ENCODE data around the gene CTIF.

Gene CTIF

DNA sequence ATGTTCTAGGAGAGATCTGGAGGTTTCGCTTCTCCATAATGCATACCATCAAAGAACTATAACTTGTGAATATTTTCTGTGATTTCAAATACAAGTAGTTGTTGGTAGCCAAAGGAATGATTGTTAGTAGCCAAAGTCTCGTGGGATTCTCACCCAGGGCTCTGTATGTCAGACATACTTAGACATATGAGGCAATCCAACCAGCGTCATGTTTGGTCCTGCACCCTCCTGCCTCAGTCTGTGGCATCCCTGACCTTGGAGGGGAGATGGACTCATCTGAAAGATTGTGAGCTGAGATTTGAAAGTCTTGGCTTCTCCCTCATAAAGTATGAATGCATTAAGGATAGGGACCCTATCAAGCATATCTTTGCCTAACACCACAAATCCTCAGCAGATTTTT is 81.2 kb downstream of the CTIF start:
- DNase-seq, result no peak
- no peak overlapping the region for H3K4ac ChIP-seq (ENCODE audit: low read depth in 1 of 2, low read length in 2 of 2)
- H2BK15ac ChIP-seq (ENCODE audit: low read depth, poor library complexity, severe bottlenecking), result no peak overlapping the region
- H2BK12ac ChIP-seq (ENCODE audit: low read length in 2 of 2), result no peak overlapping the region
- H3K18ac ChIP-seq (ENCODE audit: low read depth in 1 of 2, low read length in 2 of 2), result no peak overlapping the region
- no peak overlapping the region for H3K27ac ChIP-seq (ENCODE audit: low read length, poor library complexity, severe bottlenecking)
- H2BK5ac ChIP-seq (ENCODE audit: low read depth, low read length, poor library complexity, severe bottlenecking), result no peak overlapping the region
- no peaks in the 10 kb centered on the region for H3K9me3 ChIP-seq (ENCODE audit: control insufficient read depth, low read length)
- H3K4me3 ChIP-seq (ENCODE audit: insufficient read depth in 1 of 2, low read depth in 1 of 2, low read length in 2 of 2), result no peak overlapping the region
- no peaks in the 10 kb centered on the region for H3K27me3 ChIP-seq (ENCODE audit: control insufficient read depth in 1 of 2, insufficient read depth in 1 of 2, low read length in 2 of 2)
- H3K4me2 ChIP-seq (ENCODE audit: low read length, poor library complexity, severe bottlenecking), result no peak overlapping the region
- H3K36me3 ChIP-seq (ENCODE audit: control insufficient read depth in 1 of 2, insufficient read depth in 2 of 2, low read depth in 1 of 2, low read length in 2 of 2), result peaks cover 22 to 28% of the 10 kb centered on the region in 2 experiments
- no peak overlapping the region for H4K8ac ChIP-seq (ENCODE audit: low read length)
- no peak overlapping the region for H3K14ac ChIP-seq (ENCODE audit: low read length in 2 of 2)
- peaks cover 31% of the 10 kb centered on the region for H3K79me1 ChIP-seq (replicated peaks; ENCODE audit: low read length, poor library complexity, severe bottlenecking)
- no peak overlapping the region for H3K9ac ChIP-seq (ENCODE audit: low read length)
- H2BK120ac ChIP-seq (ENCODE audit: low read depth, low read length), result no peak overlapping the region
- no peak overlapping the region for H3K23ac ChIP-seq (ENCODE audit: low read length in 2 of 2)
- H2AK5ac ChIP-seq (ENCODE audit: low read length, severe bottlenecking), result peak overlapping the region; percentile 80
- peaks cover 39% of the 10 kb centered on the region for H3K4me1 ChIP-seq (ENCODE audit: control insufficient read depth, insufficient read depth, low read depth, low read length)
- WGBS, result 100% methylated on average over 2 of the region's 3 CpGs
- no peak overlapping the region for H2AFZ ChIP-seq (ENCODE audit: low read depth, low read length)
- H4K91ac ChIP-seq (ENCODE audit: low read length), result no peak overlapping the region

DNA sequence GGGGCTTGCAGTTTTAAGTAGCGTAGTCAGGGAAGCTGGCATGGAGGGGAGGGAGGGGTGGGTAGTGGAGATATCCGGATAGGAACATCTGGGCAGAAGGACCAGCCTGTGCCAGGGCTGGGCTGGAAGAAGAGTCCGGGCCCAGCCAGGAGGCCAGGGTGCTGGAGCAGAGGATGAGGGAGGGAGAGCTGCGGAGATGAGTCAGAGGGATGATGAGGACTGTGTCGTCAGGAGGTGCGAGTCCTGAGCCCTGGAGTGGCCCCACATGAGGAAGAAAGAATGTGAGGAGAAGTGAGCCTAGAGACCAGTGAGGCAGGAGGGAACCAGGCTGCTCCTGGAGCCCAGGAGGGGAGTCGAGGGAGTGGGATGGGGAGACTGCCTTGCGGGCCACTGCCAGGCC is 82.4 kb downstream of the CTIF start:
- WGBS, result 32% methylated on average over 8 of the region's 8 CpGs

GRCh38 chr18:48621815-48622555 is 83.2 kb downstream of the CTIF start:
- Histone ChIP-seq H3K4me2 (ENCODE audit: low read length, poor library complexity, severe bottlenecking) (no peak overlapping the region), H3K18ac (ENCODE audit: low read depth in 1 of 2, low read length in 2 of 2) (peak overlapping the region in 1 of 2 experiments; percentile 43), H3K27me3 (ENCODE audit: control insufficient read depth in 1 of 2, insufficient read depth in 1 of 2, low read length in 2 of 2) (no peaks in the 10 kb centered on the region), H3K79me1 (replicated peaks; ENCODE audit: low read length, poor library complexity, severe bottlenecking) (peaks cover 18% of the 10 kb centered on the region), H3K14ac (ENCODE audit: low read length in 2 of 2) (peak overlapping the region in 1 of 2 experiments; percentile 10), H3K36me3 (ENCODE audit: control insufficient read depth in 1 of 2, insufficient read depth in 2 of 2, low read depth in 1 of 2, low read length in 2 of 2) (peaks cover 12 to 22% of the 10 kb centered on the region in 2 experiments), H2BK12ac (ENCODE audit: low read length in 2 of 2) (peak overlapping the region in 1 of 2 experiments; percentile 34), H3K4ac (ENCODE audit: low read depth in 1 of 2, low read length in 2 of 2) (peak overlapping the region in 1 of 2 experiments; percentile 37), H3K23ac (ENCODE audit: low read length in 2 of 2) (peak overlapping the region in 1 of 2 experiments; percentile 26), H3K9ac (ENCODE audit: low read length) (no peak overlapping the region), H3K4me3 (ENCODE audit: insufficient read depth in 1 of 2, low read depth in 1 of 2, low read length in 2 of 2) (no peak overlapping the region), H4K91ac (ENCODE audit: low read length) (no peak overlapping the region), H2BK120ac (ENCODE audit: low read depth, low read length) (no peak overlapping the region), H3K4me1 (ENCODE audit: control insufficient read depth, insufficient read depth, low read depth, low read length) (peaks cover 39% of the 10 kb centered on the region), H2BK5ac (ENCODE audit: low read depth, low read length, poor library complexity, severe bottlenecking) (peak overlapping the region; percentile 4), H4K8ac (ENCODE audit: low read length) (no peak overlapping the region), H2AK5ac (ENCODE audit: low read length, severe bottlenecking) (peak overlapping the region; percentile 47), H2AFZ (ENCODE audit: low read depth, low read length) (no peak overlapping the region), H3K27ac (ENCODE audit: low read length, poor library complexity, severe bottlenecking) (peak overlapping the region; percentile 79), H2BK15ac (ENCODE audit: low read depth, poor library complexity, severe bottlenecking) (peak overlapping the region; percentile 53), H3K9me3 (ENCODE audit: control insufficient read depth, low read length) (no peaks in the 10 kb centered on the region)
- WGBS, result 81% methylated on average over 10 of the region's 11 CpGs
- no peak for DNase-seq

More for the DNA sequence above, 82.4 kb downstream of the CTIF start:
- Histone ChIP-seq H3K9me3 (ENCODE audit: control insufficient read depth, low read length) (no peaks in the 10 kb centered on the region), H2BK5ac (ENCODE audit: low read depth, low read length, poor library complexity, severe bottlenecking) (no peak overlapping the region), H2BK120ac (ENCODE audit: low read depth, low read length) (peak overlapping the region; percentile 55), H3K4ac (ENCODE audit: low read depth in 1 of 2, low read length in 2 of 2) (peak overlapping the region in 1 of 2 experiments; percentile 20), H3K4me2 (ENCODE audit: low read length, poor library complexity, severe bottlenecking) (no peak overlapping the region), H3K27ac (ENCODE audit: low read length, poor library complexity, severe bottlenecking) (peak overlapping the region; percentile 79), H4K91ac (ENCODE audit: low read length) (peak overlapping the region; percentile 6), H2BK12ac (ENCODE audit: low read length in 2 of 2) (no peak overlapping the region), H3K9ac (ENCODE audit: low read length) (no peak overlapping the region), H3K18ac (ENCODE audit: low read depth in 1 of 2, low read length in 2 of 2) (peak overlapping the region in 1 of 2 experiments; percentile 29), H4K8ac (ENCODE audit: low read length) (peak overlapping the region; percentile 45), H3K4me1 (ENCODE audit: control insufficient read depth, insufficient read depth, low read depth, low read length) (peaks cover 39% of the 10 kb centered on the region), H2AFZ (ENCODE audit: low read depth, low read length) (no peak overlapping the region), H2AK5ac (ENCODE audit: low read length, severe bottlenecking) (peak overlapping the region; percentile 51), H3K79me1 (replicated peaks; ENCODE audit: low read length, poor library complexity, severe bottlenecking) (peaks cover 20% of the 10 kb centered on the region), H3K23ac (ENCODE audit: low read length in 2 of 2) (no peak overlapping the region), H3K14ac (ENCODE audit: low read length in 2 of 2) (peak overlapping the region in 1 of 2 experiments; percentile 38), H3K4me3 (ENCODE audit: insufficient read depth in 1 of 2, low read depth in 1 of 2, low read length in 2 of 2) (no peak overlapping the region), H2BK15ac (ENCODE audit: low read depth, poor library complexity, severe bottlenecking) (peak overlapping the region; percentile 53), H3K36me3 (ENCODE audit: control insufficient read depth in 1 of 2, insufficient read depth in 2 of 2, low read depth in 1 of 2, low read length in 2 of 2) (peaks cover 17 to 22% of the 10 kb centered on the region in 2 experiments), H3K27me3 (ENCODE audit: control insufficient read depth in 1 of 2, insufficient read depth in 1 of 2, low read length in 2 of 2) (no peaks in the 10 kb centered on the region)
- DNase-seq, result peak; percentile 82

- no peak for DNase-seq
- peak overlapping the region in 1 of 2 experiments; percentile 94 for H3K23ac ChIP-seq (ENCODE audit: low read length in 2 of 2)
- H3K9me3 ChIP-seq (ENCODE audit: control insufficient read depth, low read length), result no peaks in the 10 kb centered on the region
- H2BK5ac ChIP-seq (ENCODE audit: low read depth, low read length, poor library complexity, severe bottlenecking), result peak overlapping the region; percentile 84
- no peak overlapping the region for H3K4me3 ChIP-seq (ENCODE audit: insufficient read depth in 1 of 2, low read depth in 1 of 2, low read length in 2 of 2)
- peak overlapping the region in 1 of 2 experiments; percentile 37 for H2BK12ac ChIP-seq (ENCODE audit: low read length in 2 of 2)
- peaks cover 14% of the 10 kb centered on the region for H3K79me1 ChIP-seq (replicated peaks; ENCODE audit: low read length, poor library complexity, severe bottlenecking)
- 48% methylated on average over 8 of the region's 13 CpGs for WGBS
- no peak overlapping the region for H3K4me2 ChIP-seq (ENCODE audit: low read length, poor library complexity, severe bottlenecking)
- peaks cover 34% of the 10 kb centered on the region for H3K4me1 ChIP-seq (ENCODE audit: control insufficient read depth, insufficient read depth, low read depth, low read length)
- no peaks in the 10 kb centered on the region for H3K27me3 ChIP-seq (ENCODE audit: control insufficient read depth in 1 of 2, insufficient read depth in 1 of 2, low read length in 2 of 2)
- H3K18ac ChIP-seq (ENCODE audit: low read depth in 1 of 2, low read length in 2 of 2), result peak overlapping the region; percentile 1 to 28
- H2AFZ ChIP-seq (ENCODE audit: low read depth, low read length), result no peak overlapping the region
- no peak overlapping the region for H4K91ac ChIP-seq (ENCODE audit: low read length)
- H4K8ac ChIP-seq (ENCODE audit: low read length), result peak overlapping the region; percentile 30
- H3K9ac ChIP-seq (ENCODE audit: low read length), result peak overlapping the region; percentile 19
- H2BK15ac ChIP-seq (ENCODE audit: low read depth, poor library complexity, severe bottlenecking), result no peak overlapping the region
- H2BK120ac ChIP-seq (ENCODE audit: low read depth, low read length), result no peak overlapping the region
- H2AK5ac ChIP-seq (ENCODE audit: low read length, severe bottlenecking), result peak overlapping the region; percentile 19
- peaks cover 12 to 22% of the 10 kb centered on the region in 2 experiments for H3K36me3 ChIP-seq (ENCODE audit: control insufficient read depth in 1 of 2, insufficient read depth in 2 of 2, low read depth in 1 of 2, low read length in 2 of 2)
- H3K27ac ChIP-seq (ENCODE audit: low read length, poor library complexity, severe bottlenecking), result peak overlapping the region; percentile 79
- H3K14ac ChIP-seq (ENCODE audit: low read length in 2 of 2), result peak overlapping the region in 1 of 2 experiments; percentile 41
- H3K4ac ChIP-seq (ENCODE audit: low read depth in 1 of 2, low read length in 2 of 2), result peak overlapping the region in 1 of 2 experiments; percentile 43
These were observed 84.1 kb downstream of the CTIF start for GRCh38 chr18:48622911-48623431.

Measured in mesenchymal stem cell (in vitro differentiated cells and primary cell).